GM21515 (cell line): ENCODE measurements around the gene FASTKD2.

ENCODE experiments used
- ATAC-seq: cut with Tn5 transposase; IDR thresholded peaks from one replicate; pipeline ENCODE4 v1.9.1; 2021; ENCODE audit not compliant: unreplicated experiment

FASTKD2 gene

GRCh38 chr2:206765242-206766056, at the start of gene FASTKD2, which contains the start of gene MDH1B:
TSS of gene FASTKD2 (plus strand) at chr2:206765606. CDS start at chr2:206766694, 1,088 bp downstream.
TSS of gene MDH1B (minus strand) at chr2:206765328. CDS start at chr2:206765271, 57 bp downstream.
- peak; percentile 95 for ATAC-seq

- ATAC-seq: no peak
These were observed 48.8 kb upstream of the FASTKD2 start for GRCh38 chr2:206716623-206717022.

- ATAC-seq: no peak
These were observed 47.1 kb upstream of the FASTKD2 start, which contains the start of gene DYTN for GRCh38 chr2:206718296-206718695. TSS of gene DYTN (minus strand) at chr2:206718396. CDS start at chr2:206718279, 117 bp downstream.

GRCh38 chr2:206721256-206721920, 44.0 kb upstream of the FASTKD2 start:
- ATAC-seq: peak; percentile 56

GRCh38 chr2:206723288-206723687, 42.1 kb upstream of the FASTKD2 start:
- ATAC-seq: no peak

- ATAC-seq: no peak
These were observed 38.1 kb upstream of the FASTKD2 start for GRCh38 chr2:206727287-206727686.

GRCh38 chr2:206728277-206729199, 36.9 kb upstream of the FASTKD2 start:
- ATAC-seq: no peak

- ATAC-seq: no peak
These were observed 32.1 kb upstream of the FASTKD2 start for GRCh38 chr2:206733341-206733740.

- no peak for ATAC-seq
These were observed 28.5 kb upstream of the FASTKD2 start for GRCh38 chr2:206736935-206737334.

- no peak for ATAC-seq
These were observed 26.1 kb upstream of the FASTKD2 start for GRCh38 chr2:206739271-206739670.

- ATAC-seq: no peak
These were observed 24.6 kb upstream of the FASTKD2 start for GRCh38 chr2:206740800-206741199.

GRCh38 chr2:206756816-206757215, 8.6 kb upstream of the FASTKD2 start:
- no peak for ATAC-seq

GRCh38 chr2:206764673-206765241, 649 bp upstream of the FASTKD2 start:
- ATAC-seq: peak; percentile 38

GRCh38 chr2:206766057-206766930, 888 bp downstream of the FASTKD2 start:
- no peak for ATAC-seq

- no peak for ATAC-seq
These were observed 9.5 kb downstream of the FASTKD2 start for GRCh38 chr2:206774871-206775270.

- no peak for ATAC-seq
These were observed 11.0 kb downstream of the FASTKD2 start for GRCh38 chr2:206776432-206776831.

- ATAC-seq: no peak
These were observed 15.3 kb downstream of the FASTKD2 start for GRCh38 chr2:206780671-206781070.

GRCh38 chr2:206783718-206784117, 18.3 kb downstream of the FASTKD2 start:
- ATAC-seq: no peak

- no peak for ATAC-seq
These were observed 19.4 kb downstream of the FASTKD2 start for GRCh38 chr2:206784559-206785353.
